Loucy (cell line): ENCODE measurements around the gene FHIT.

ENCODE experiments used
- H2AFZ ChIP-seq: fragments of 200-600 bp; sonication (generic); 2 replicates; pipeline ENCODE4 v1.6.0; 2016; ENCODE audit warnings: antibody characterized with exemption, mild to moderate bottlenecking, low read length, moderate library complexity
- H3F3A ChIP-seq: fragments of 200-600 bp; 2 replicates; pipeline ENCODE4 v1.6.0; 2016; ENCODE audit warnings: antibody characterized with exemption, low read depth, mild to moderate bottlenecking
- H3K27me3 ChIP-seq: fragments of 200-600 bp; sonication (generic); 2 replicates; pipeline ENCODE4 v1.6.1; 2014; ENCODE audit warnings: low read length, mild to moderate bottlenecking; ENCODE audit not compliant: insufficient read depth, poor library complexity, severe bottlenecking
- H3K36me3 ChIP-seq: fragments of 200-600 bp; sonication (generic); 2 replicates; pipeline ENCODE4 v1.6.1; 2016; ENCODE audit warnings: low read length; ENCODE audit not compliant: insufficient read depth
- H3K4me1 ChIP-seq: fragments of 200-600 bp; sonication (generic); 2 replicates; pipeline ENCODE4 v1.5.1; 2014; ENCODE audit warnings: low read length, mild to moderate bottlenecking; ENCODE audit not compliant: insufficient read depth, poor library complexity, severe bottlenecking
- H3K4me2 ChIP-seq: fragments of 200-600 bp; sonication (generic); 2 replicates; pipeline ENCODE4 v1.6.0; 2014; ENCODE audit warnings: antibody characterized with exemption, low read length, low read depth, mild to moderate bottlenecking; ENCODE audit not compliant: poor library complexity, severe bottlenecking
- H3K4me3 ChIP-seq: fragments of 200-600 bp; sonication (generic); 2 replicates; pipeline ENCODE4 v1.5.1; 2014; ENCODE audit warnings: low read length, mild to moderate bottlenecking, mixed read lengths; ENCODE audit not compliant: poor library complexity, severe bottlenecking
- H3K79me2 ChIP-seq: fragments of 200-600 bp; sonication (generic); 2 replicates; pipeline ENCODE4 v1.6.1; 2014; ENCODE audit warnings: low read length; ENCODE audit not compliant: insufficient read depth
- H3K9ac ChIP-seq: fragments of 200-600 bp; sonication (generic); 2 replicates; pipeline ENCODE4 v1.6.0; 2014; ENCODE audit warnings: mild to moderate bottlenecking, low read depth, low read length, moderate library complexity; ENCODE audit not compliant: poor library complexity, severe bottlenecking
- H3K9me2 ChIP-seq: fragments of 200-600 bp; sonication (generic); replicated peaks from 2 replicates; pipeline ENCODE4 v1.6.1; 2016; ENCODE audit warnings: low read depth, low read length, mixed read lengths
- H3K9me3 ChIP-seq: fragments of 200-600 bp; sonication (generic); 2 replicates; pipeline ENCODE4 v1.6.1; 2014; ENCODE audit warnings: mild to moderate bottlenecking, antibody characterized with exemption, low read length, low read depth; ENCODE audit not compliant: insufficient read depth
- H4K20me1 ChIP-seq: fragments of 200-600 bp; sonication (generic); 2 replicates; pipeline ENCODE4 v1.6.0; 2014; ENCODE audit warnings: antibody characterized with exemption, low read length, mild to moderate bottlenecking; ENCODE audit not compliant: insufficient read depth, poor library complexity, severe bottlenecking
- EZH2phosphoT487 ChIP-seq: fragments of 200-600 bp; IDR thresholded peaks from 2 replicates; pipeline ENCODE4 v1.6.1; 2018; ENCODE audit warnings: antibody characterized with exemption, mild to moderate bottlenecking, moderate library complexity, borderline replicate concordance
- TF ChIP-seq, protein P1 (sequence below): fragments of 200-600 bp; sonication (generic); conservative IDR thresholded peaks from 2 replicates; pipeline ENCODE4 v1.5.1; 2014; ENCODE audit warnings: mild to moderate bottlenecking, antibody characterized with exemption, low read length

Gene FHIT

DNA sequence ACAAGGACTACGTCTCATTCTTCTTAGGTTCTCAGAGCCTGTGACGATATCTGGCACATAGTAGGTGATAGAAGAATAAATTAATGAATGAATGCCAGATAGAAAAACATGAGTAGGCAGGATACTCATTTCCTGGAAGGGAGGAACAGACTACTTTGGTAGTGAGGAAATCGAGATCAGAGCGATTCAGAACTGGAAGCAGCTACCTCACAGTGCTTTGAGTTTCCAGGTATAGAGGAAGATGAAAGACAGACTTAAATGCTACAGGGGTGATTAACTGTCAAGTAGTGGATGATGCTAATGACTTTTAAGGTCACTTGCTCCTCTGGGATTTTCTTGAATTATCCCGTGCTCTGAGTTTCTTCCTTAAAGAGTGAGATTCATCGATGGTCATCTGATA lies 1249.9 kb downstream of the FHIT start:
- Histone ChIP-seq H2AFZ (no peak overlapping the region), H4K20me1 (no peaks in the 10 kb centered on the region), H3F3A (no peaks in the 10 kb centered on the region), H3K36me3 (no peaks in the 10 kb centered on the region), H3K4me3 (no peak overlapping the region), H3K9me2 (no peaks in the 10 kb centered on the region), H3K27me3 (no peaks in the 10 kb centered on the region), H3K4me1 (no peaks in the 10 kb centered on the region), H3K9me3 (no peaks in the 10 kb centered on the region), H3K79me2 (no peaks in the 10 kb centered on the region), H3K9ac (no peak overlapping the region), H3K4me2 (no peak overlapping the region)
- TF ChIP-seq EZH2phosphoT487 = no peak
- TF ChIP-seq, protein P1, sequence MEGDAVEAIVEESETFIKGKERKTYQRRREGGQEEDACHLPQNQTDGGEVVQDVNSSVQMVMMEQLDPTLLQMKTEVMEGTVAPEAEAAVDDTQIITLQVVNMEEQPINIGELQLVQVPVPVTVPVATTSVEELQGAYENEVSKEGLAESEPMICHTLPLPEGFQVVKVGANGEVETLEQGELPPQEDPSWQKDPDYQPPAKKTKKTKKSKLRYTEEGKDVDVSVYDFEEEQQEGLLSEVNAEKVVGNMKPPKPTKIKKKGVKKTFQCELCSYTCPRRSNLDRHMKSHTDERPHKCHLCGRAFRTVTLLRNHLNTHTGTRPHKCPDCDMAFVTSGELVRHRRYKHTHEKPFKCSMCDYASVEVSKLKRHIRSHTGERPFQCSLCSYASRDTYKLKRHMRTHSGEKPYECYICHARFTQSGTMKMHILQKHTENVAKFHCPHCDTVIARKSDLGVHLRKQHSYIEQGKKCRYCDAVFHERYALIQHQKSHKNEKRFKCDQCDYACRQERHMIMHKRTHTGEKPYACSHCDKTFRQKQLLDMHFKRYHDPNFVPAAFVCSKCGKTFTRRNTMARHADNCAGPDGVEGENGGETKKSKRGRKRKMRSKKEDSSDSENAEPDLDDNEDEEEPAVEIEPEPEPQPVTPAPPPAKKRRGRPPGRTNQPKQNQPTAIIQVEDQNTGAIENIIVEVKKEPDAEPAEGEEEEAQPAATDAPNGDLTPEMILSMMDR = no peak

DNA sequence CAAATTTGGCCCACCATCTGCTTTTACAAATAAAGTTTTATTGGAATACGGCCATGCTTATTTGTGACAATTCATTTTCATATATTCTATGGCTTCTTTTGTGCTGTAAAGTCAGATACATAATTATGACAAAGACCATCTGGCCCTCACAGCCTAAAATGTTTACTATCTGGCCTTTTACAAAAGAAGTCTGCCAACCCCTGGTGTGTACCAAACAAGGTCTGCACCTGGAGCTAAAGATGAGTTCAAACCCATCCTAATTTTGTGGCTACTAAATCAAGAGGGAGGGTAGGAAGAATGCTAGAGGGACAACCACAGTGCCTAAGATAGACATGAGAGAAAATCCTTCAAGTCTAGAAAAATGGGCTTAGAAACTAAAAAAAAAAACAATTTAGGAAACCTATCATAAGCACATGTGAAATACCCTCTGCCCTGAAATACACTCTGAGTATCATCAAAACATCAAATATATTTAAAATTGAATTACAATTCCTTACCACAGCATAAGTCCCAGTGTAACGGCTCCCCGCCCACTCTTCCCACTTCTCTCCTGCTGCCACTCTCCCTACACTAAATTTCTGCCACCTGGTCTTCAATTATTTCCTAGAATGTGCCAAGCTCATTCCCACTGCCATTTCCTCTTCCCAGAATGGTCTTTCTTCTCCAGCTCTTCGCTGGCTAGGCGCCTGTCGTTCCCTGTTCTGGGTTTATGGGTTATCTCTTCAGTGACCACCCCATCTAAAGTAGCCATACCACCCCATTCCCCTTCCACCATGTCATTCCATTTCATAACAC lies 1250.7 kb downstream of the FHIT start:
- Histone ChIP-seq H2AFZ (no peak overlapping the region), H3F3A (no peaks in the 10 kb centered on the region), H3K27me3 (no peaks in the 10 kb centered on the region), H3K4me2 (no peak overlapping the region), H3K9ac (no peak overlapping the region), H3K4me1 (no peaks in the 10 kb centered on the region), H3K36me3 (no peaks in the 10 kb centered on the region), H3K4me3 (no peak overlapping the region), H3K79me2 (no peaks in the 10 kb centered on the region), H3K9me2 (no peaks in the 10 kb centered on the region), H3K9me3 (no peaks in the 10 kb centered on the region), H4K20me1 (no peaks in the 10 kb centered on the region)
- TF ChIP-seq, protein P1 = no peak
- no peak for TF ChIP-seq EZH2phosphoT487

DNA sequence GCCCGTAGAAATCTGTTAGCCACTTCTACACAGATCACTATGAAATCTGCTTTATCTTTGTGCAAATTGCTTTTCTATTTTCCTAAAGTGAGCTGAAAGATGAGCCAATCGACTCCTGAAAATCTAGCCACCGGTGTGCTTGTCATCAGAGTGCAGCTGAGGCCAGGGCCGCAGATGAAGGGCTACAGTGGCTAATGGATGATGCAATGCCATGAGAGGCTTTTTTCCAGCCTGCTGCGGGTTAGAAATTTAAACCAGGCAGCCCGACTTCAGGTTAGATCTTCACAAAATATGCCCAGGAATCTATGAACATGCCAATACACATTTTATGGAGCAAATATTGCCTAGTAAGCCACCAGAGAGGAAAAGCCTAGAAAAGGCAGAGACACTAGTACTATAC lies 1253.2 kb downstream of the FHIT start:
- no peak overlapping the region for H2AFZ ChIP-seq
- H3K9me2 ChIP-seq = no peaks in the 10 kb centered on the region
- no peak overlapping the region for H3K9ac ChIP-seq
- H3K4me2 ChIP-seq = no peak overlapping the region
- no peaks in the 10 kb centered on the region for H3F3A ChIP-seq
- no peak overlapping the region for H3K4me3 ChIP-seq
- no peaks in the 10 kb centered on the region for H3K79me2 ChIP-seq
- no peaks in the 10 kb centered on the region for H3K36me3 ChIP-seq
- H3K4me1 ChIP-seq = no peaks in the 10 kb centered on the region
- no peak for TF ChIP-seq EZH2phosphoT487
- TF ChIP-seq, protein P1 = no peak
- no peaks in the 10 kb centered on the region for H3K27me3 ChIP-seq
- H4K20me1 ChIP-seq = no peaks in the 10 kb centered on the region
- no peaks in the 10 kb centered on the region for H3K9me3 ChIP-seq
